HT-29 (cell line): ENCODE data around the gene DNAJC13. TPM values are rescaled to one million over a fixed set of nuclear protein-coding genes. Genes with fewer than 3 reads are reported as not detected.
"Not testable (repeated sequence)": the region's sequence is repeated elsewhere in the genome, so short reads cannot be mapped to it uniquely, and the experiment has no call there.

Experiments
- DNase-seq: peaks from one replicate; pipeline ENCODE4 v3.0.0-alpha.2; 2015; ENCODE audit warnings: low spot score
- total RNA-seq: library from RNA; depleted of rRNA; stranded (reverse); fragments of >200 nt; shearing (Covaris generic); gene quantifications from 2 replicates; pipeline ENCODE4 v1.2.3, GENCODE V29; 2014; rRNA removed

Gene DNAJC13
- 12.8 TPM in 2 replicates for total RNA-seq

GRCh38 chr3:132416807-132417694 lies at the start of gene DNAJC13:
TSS of gene DNAJC13 (plus strand) at chr3:132417502. CDS start at chr3:132434551, 17,049 bp downstream.
- peak; percentile 93 for DNase-seq

GRCh38 chr3:132368515-132368914 lies 48.8 kb upstream of the DNAJC13 start:
- no peak for DNase-seq

GRCh38 chr3:132368962-132369361 lies 48.3 kb upstream of the DNAJC13 start:
- DNase-seq, result no peak

- not testable (repeated sequence) for DNase-seq
Measured at GRCh38 chr3:132376945-132377354, 40.4 kb upstream of the DNAJC13 start.

GRCh38 chr3:132378048-132378762 lies 39.1 kb upstream of the DNAJC13 start:
- no peak for DNase-seq

GRCh38 chr3:132378846-132379245 lies 38.5 kb upstream of the DNAJC13 start:
- no peak for DNase-seq

- no peak for DNase-seq
Measured at GRCh38 chr3:132380920-132381319, 36.4 kb upstream of the DNAJC13 start.

- DNase-seq, result no peak
Measured at GRCh38 chr3:132381348-132381944, 35.9 kb upstream of the DNAJC13 start.

GRCh38 chr3:132382267-132382666 lies 35.0 kb upstream of the DNAJC13 start:
- DNase-seq, result no peak

- no peak for DNase-seq
Measured at GRCh38 chr3:132382688-132383194, 34.6 kb upstream of the DNAJC13 start.

GRCh38 chr3:132386259-132386658 lies 31.0 kb upstream of the DNAJC13 start:
- no peak for DNase-seq

GRCh38 chr3:132392675-132393074 lies 24.6 kb upstream of the DNAJC13 start:
- DNase-seq, result not testable (repeated sequence)

GRCh38 chr3:132394320-132394719 lies 23.0 kb upstream of the DNAJC13 start:
- DNase-seq, result no peak

- DNase-seq, result no peak
Measured at GRCh38 chr3:132395126-132395525, 22.2 kb upstream of the DNAJC13 start.

GRCh38 chr3:132396255-132396654 lies 21.0 kb upstream of the DNAJC13 start:
- DNase-seq, result no peak

- DNase-seq, result not testable (repeated sequence)
Measured at GRCh38 chr3:132396776-132397175, 20.5 kb upstream of the DNAJC13 start.

GRCh38 chr3:132399054-132399929 lies 18.0 kb upstream of the DNAJC13 start:
- DNase-seq, result peak; percentile 61

GRCh38 chr3:132401255-132401654 lies 16.0 kb upstream of the DNAJC13 start:
- DNase-seq, result no peak

GRCh38 chr3:132404276-132404675 lies 13.0 kb upstream of the DNAJC13 start:
- no peak for DNase-seq

- DNase-seq, result no peak
Measured at GRCh38 chr3:132405188-132405587, 12.1 kb upstream of the DNAJC13 start.
